OCI-LY7 (cell line): Measurements from ENCODE around the gene ROM1. TPM values are rescaled to one million over a fixed set of nuclear protein-coding genes. Genes with fewer than 3 reads are reported as not detected.

Experiments used
- BruUV-seq: library from RNA; stranded (reverse); fragments of 400-500 nt; replicated peaks from 2 replicates; lab custom pipeline; 2021; lab: Mats Ljungman, UMichigan
- CTCF ChIA-PET: fragments of 300-600 bp; sonication (Branson Sonifier 250); formaldehyde crosslinking; loops from one replicate; lab custom pipeline; 2022; ENCODE audit warnings: antibody characterized with exemption; ENCODE audit not compliant: unreplicated experiment; lab: Charles Lee
- POLR2A ChIA-PET: fragments of 300-600 bp; sonication (Branson Sonifier 250); formaldehyde crosslinking; loops from one replicate; lab custom pipeline; 2022; ENCODE audit warnings: antibody characterized with exemption; lab: Charles Lee
- DNase-seq: peaks from one replicate; pipeline ENCODE4 v3.0.0-alpha.2; 2015; ENCODE audit warnings: low spot score
- H2AFZ ChIP-seq: fragments of 200-600 bp; sonication (generic), shearing (Covaris generic); 2 replicates; pipeline ENCODE4 v1.6.1; 2014; ENCODE audit warnings: mild to moderate bottlenecking, antibody characterized with exemption, low read length, moderate library complexity
- H3K27ac ChIP-seq: fragments of 200-600 bp; sonication (generic); 2 replicates; pipeline ENCODE4 v1.5.1; 2014; ENCODE audit warnings: mixed run types, low read depth, mild to moderate bottlenecking, moderate library complexity, low read length, inconsistent platforms; ENCODE audit not compliant: poor library complexity, severe bottlenecking
- H3K36me3 ChIP-seq: fragments of 200-600 bp; sonication (generic); 2 replicates; pipeline ENCODE4 v1.6.1; 2014; ENCODE audit warnings: mild to moderate bottlenecking, antibody characterized with exemption, low read length, moderate library complexity, mixed read lengths; ENCODE audit not compliant: insufficient read depth
- H3K4me1 ChIP-seq: fragments of 200-600 bp; sonication (generic); 2 replicates; pipeline ENCODE4 v1.5.1; 2014; ENCODE audit warnings: mild to moderate bottlenecking, low read length; ENCODE audit not compliant: insufficient read depth, poor library complexity, severe bottlenecking
- H3K4me2 ChIP-seq: fragments of 200-600 bp; sonication (generic); 2 replicates; pipeline ENCODE4 v1.6.1; 2014; ENCODE audit warnings: mild to moderate bottlenecking, low read length
- H3K4me3 ChIP-seq: fragments of 200-600 bp; sonication (generic); 2 replicates; pipeline ENCODE4 v1.5.1; 2014; ENCODE audit warnings: mild to moderate bottlenecking, low read depth, low read length; ENCODE audit not compliant: poor library complexity, severe bottlenecking
- H3K79me2 ChIP-seq: fragments of 200-600 bp; sonication (generic); 2 replicates; pipeline ENCODE4 v1.6.1; 2016; ENCODE audit warnings: low read depth, mild to moderate bottlenecking, low read length, moderate library complexity, mixed read lengths; ENCODE audit not compliant: insufficient read depth
- H3K9me2 ChIP-seq: fragments of 200-600 bp; sonication (generic); 2 replicates; pipeline ENCODE4 v1.6.1; 2016; ENCODE audit warnings: mild to moderate bottlenecking, low read length, mixed read lengths; ENCODE audit not compliant: insufficient read depth
- H3K9me3 ChIP-seq: fragments of 200-600 bp; sonication (generic); 2 replicates; pipeline ENCODE4 v1.6.1; 2014; ENCODE audit warnings: mild to moderate bottlenecking, mixed run types, low read length, mixed read lengths
- H4K20me1 ChIP-seq: fragments of 200-600 bp; sonication (generic); 2 replicates; pipeline ENCODE4 v1.6.1; 2014; ENCODE audit warnings: mild to moderate bottlenecking, antibody characterized with exemption, low read length, moderate library complexity, mixed read lengths; ENCODE audit not compliant: insufficient read depth
- CTCF ChIP-seq: fragments of 200-600 bp; sonication (generic); conservative IDR thresholded peaks from 2 replicates; pipeline ENCODE4 v1.5.1; 2014; ENCODE audit warnings: mild to moderate bottlenecking, antibody characterized with exemption, low read length, moderate library complexity, mixed read lengths
- EZH2phosphoT487 ChIP-seq: fragments of 200-600 bp; sonication (generic); IDR thresholded peaks from 2 replicates; pipeline ENCODE4 v1.6.1; 2018; ENCODE audit warnings: low read depth, borderline replicate concordance, mild to moderate bottlenecking, mixed run types, antibody characterized with exemption, low read length, moderate library complexity, mixed read lengths
- intact Hi-C: fragments of 100-400 bp; cut with micrococcal nuclease; formaldehyde crosslinking; loops from one replicate; pipeline ENCODE4 v1.10.0; 2022; ENCODE audit not compliant: unreplicated experiment
- total RNA-seq, 2 experiments: library from RNA; depleted of rRNA in 1 of 2; stranded (reverse); fragments of >200 nt in 1 of 2; shearing (Covaris generic) in 1 of 2; gene quantifications; 2 replicates each; pipeline ENCODE4 v1.2.3, GENCODE V29; 2014 to 2022

Gene ROM1
- total RNA-seq, 2 experiments from 2014 or later: 0.69 to 2.5 TPM

- Histone ChIP-seq H3K9me3 (no peaks in the 10 kb centered on the region), H4K20me1 (no peaks in the 10 kb centered on the region), H3K4me3 (peak overlapping the region; percentile 18), H3K4me1 (peaks cover 25% of the 10 kb centered on the region), H3K4me2 (peak overlapping the region; percentile 51), H2AFZ (peak overlapping the region; percentile 68; the same call in 1 of the 2 replicates), H3K79me2 (peaks cover 24% of the 10 kb centered on the region), H3K27ac (peak overlapping the region; percentile 83), H3K36me3 (peaks cover 46% of the 10 kb centered on the region), H3K9me2 (no peaks in the 10 kb centered on the region)
- BruUV-seq: TSS peak; percentile 94
- DNase-seq: no peak
- POLR2A ChIA-PET: interaction anchor here (0.5 to 2.7 kb wide), 7 partner anchors 11 to 101 kb away, joined by 3 to 17 read pairs (median 4); partner anchors contain the start of genes C11orf98, CSKMT and TUT1
- intact Hi-C loops: loop anchor here (2.0 kb wide), 2 partner anchors 30 to 32 kb away; partner anchors contain the start of genes INTS5 and TUT1
- TF ChIP-seq EZH2phosphoT487 (no peak), CTCF (no peak)
- CTCF ChIA-PET: interaction anchor here (0.6 kb wide), 1 partner anchor 30 kb away, joined by 7 read pairs; the partner anchor contains the start of gene INTS5
Observed at GRCh38 chr11:62622476-62623089, 9.5 kb downstream of the ROM1 start.

GRCh38 chr11:62627713-62628112, 14.7 kb downstream of the ROM1 start:
- CTCF ChIA-PET: no interaction called here
- no TSS peak for BruUV-seq
- H3K4me2 ChIP-seq: no peak overlapping the region
- H3K36me3 ChIP-seq: peaks cover 80% of the 10 kb centered on the region
- no peaks in the 10 kb centered on the region for H3K79me2 ChIP-seq
- H3K9me3 ChIP-seq: no peaks in the 10 kb centered on the region
- H4K20me1 ChIP-seq: no peaks in the 10 kb centered on the region
- TF ChIP-seq EZH2phosphoT487: no peak
- peak; percentile 23; the same call in 1 of the 2 replicates for TF ChIP-seq CTCF
- H3K9me2 ChIP-seq: no peaks in the 10 kb centered on the region
- no peak for DNase-seq
- H2AFZ ChIP-seq: no peak overlapping the region
- POLR2A ChIA-PET: interaction anchor here (0.6 to 1.1 kb wide), 2 partner anchors 19 to 122 kb away, joined by 3 to 4 read pairs; partner anchors contain the start of gene GANAB
- intact Hi-C loops: no loop called here
- no peak overlapping the region for H3K4me3 ChIP-seq
- no peaks in the 10 kb centered on the region for H3K4me1 ChIP-seq
- no peak overlapping the region for H3K27ac ChIP-seq

- Histone ChIP-seq H3K36me3 (peaks cover 98% of the 10 kb centered on the region), H3K27ac (no peak overlapping the region), H3K9me2 (no peaks in the 10 kb centered on the region), H3K4me1 (no peaks in the 10 kb centered on the region), H3K4me2 (no peak overlapping the region), H2AFZ (no peak overlapping the region), H3K9me3 (no peaks in the 10 kb centered on the region), H3K79me2 (0 out of 2 replicates have a peak, but pooled peaks cover 8% of the 10 kb centered on the region), H3K4me3 (no peak overlapping the region), H4K20me1 (no peaks in the 10 kb centered on the region)
- no TSS peak for BruUV-seq
- CTCF ChIA-PET: no interaction called here
- intact Hi-C loops: no loop called here
- no peak for TF ChIP-seq CTCF
- TF ChIP-seq EZH2phosphoT487: no peak
- no peak for DNase-seq
- POLR2A ChIA-PET: no interaction called here
Observed at GRCh38 chr11:62632492-62632891, 19.4 kb downstream of the ROM1 start.
